GM18870 (cell line): ENCODE results near the gene PRCD.
"Not testable (repeated sequence)": the region's sequence is repeated elsewhere in the genome, so short reads cannot be mapped to it uniquely, and the experiment has no call there.

Experiments
- ATAC-seq: cut with Tn5 transposase; IDR thresholded peaks from one replicate; pipeline ENCODE4 v1.9.1; 2021; ENCODE audit warnings: moderate library complexity; ENCODE audit not compliant: unreplicated experiment

The PRCD gene

DNA sequence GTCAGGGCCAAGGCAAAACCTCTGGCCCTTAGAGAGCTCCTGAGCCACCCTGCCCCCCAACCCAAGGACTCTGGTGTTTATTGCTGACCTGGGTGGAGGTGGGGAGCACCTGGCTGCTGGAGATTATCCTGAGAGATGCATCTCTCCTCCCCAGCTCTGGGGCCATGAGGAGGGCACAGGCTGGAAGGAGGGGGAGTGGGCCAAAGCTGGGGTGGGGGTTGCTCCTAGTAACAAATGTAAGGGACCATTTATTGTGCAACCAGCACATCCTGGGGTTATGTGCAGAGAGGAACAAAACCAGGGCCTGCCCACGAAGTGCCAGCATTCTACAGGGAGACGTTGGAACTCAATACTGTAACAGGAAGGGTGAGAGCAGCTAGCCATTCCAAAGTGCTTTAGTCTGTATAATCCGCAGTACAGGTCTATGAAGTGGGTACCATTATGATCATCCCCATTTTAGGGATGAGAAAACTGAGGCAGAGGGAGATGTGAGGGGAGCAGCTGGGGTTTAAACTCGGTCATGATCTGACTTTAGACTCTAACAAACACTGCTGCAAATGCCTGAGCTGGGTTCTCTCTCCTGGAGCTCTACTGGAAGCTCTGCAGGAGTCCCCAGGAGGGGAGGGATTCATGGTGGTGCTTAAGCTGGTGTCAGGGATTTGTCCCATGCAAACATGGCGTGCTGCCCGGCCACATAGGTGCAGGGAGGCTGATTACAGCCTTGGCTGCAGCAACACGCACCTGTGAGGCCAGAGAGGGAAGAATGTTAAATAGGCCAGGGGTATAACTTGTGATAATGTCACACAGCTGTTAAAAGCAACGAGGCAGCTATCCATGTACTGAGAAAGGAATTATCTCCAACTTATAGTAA is 37.3 kb upstream of the PRCD start:
- ATAC-seq, result no peak

DNA sequence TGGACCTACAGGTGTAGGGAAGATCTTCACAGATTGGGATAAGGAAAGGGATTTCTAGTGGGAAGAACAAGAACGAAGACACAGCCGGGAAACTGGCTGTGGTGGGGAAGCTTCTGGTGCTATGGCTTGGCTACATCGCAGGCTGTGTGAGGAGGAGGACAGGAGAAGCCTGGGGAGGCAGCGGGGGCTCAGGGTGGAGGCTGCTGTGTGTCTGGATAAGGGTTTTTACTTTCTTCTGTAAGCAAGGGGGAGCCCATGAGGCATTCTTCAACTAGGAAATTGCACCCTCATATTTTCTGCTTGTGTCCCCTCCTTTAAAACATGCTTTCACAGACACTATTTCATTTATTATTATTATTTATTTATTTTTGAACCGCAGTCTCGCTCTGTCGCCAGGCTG is 35.7 kb upstream of the PRCD start:
- ATAC-seq, result no peak

DNA sequence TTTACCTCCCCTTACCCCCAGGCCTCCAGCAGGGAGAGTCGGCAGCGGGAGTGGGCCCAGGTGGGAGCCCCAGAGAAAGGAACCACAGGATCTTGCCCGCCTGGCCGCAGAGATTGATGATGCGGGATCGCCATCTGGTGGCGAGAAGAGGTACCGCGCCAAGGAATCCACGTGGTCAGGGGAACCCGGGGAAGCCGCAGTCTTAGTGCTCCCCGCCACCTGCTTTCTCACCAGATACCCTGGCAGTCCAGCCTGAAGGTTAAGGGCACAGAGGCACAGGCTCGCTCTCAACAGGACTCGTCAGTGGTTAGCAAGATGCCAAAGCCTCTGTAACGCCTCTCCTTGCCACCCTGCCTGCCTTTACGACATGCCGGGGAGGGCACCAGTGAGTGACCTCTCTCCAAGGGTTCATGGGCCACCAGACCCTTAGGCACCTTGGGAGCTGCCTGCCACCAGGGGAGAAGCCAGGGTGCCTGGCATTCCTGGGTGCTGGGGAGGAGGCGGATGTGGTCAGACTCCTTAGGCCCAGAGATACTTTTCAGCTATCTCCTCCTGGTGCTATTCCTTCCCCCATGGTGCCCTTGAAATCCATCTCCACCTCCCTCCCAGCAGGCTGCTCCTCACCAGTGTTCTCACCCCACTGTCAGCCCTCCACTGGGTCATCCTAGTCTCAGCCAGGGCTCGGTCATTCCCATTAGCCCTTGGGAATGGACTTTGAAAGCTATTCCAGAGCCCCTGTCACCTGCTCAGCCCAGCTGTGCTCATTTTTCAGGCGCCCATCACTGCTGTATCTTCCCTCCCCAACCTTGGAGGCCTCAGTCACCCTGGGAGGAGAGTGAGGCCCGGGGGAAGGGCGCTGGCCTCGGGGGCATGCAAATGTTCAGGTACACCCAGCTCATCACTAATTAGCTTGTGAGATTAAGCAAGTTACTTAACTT is 33.2 kb upstream of the PRCD start:
- no peak for ATAC-seq

DNA sequence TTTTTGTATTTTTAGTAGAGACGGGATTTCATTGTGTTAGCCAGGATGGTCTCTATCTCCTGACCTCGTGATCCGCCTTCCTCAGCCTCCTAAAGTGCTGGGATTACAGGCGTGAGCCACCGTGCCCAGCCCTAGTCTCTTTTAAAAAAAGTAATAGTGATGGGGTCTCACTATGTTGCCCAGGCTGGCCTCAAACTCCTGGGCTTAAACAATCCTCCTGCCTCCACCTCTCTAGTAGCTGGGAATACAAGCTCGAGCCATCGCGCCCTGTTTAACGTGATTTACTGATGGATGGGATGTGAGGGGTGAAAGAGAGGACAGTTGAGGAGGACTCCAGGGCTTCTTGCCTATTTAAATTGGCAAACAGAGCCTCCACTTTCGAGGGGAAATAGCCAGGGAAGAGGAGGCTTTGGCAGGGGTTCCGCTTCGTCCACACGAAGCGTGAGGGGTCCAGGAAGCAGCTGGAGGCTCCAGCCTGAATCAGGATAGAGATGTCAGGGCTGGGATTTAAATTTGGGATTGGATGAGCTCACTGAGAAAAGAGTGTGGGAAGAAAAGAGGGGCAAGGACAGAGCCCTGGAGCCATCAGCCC is 31.3 kb upstream of the PRCD start:
- ATAC-seq, result not testable (repeated sequence)

DNA sequence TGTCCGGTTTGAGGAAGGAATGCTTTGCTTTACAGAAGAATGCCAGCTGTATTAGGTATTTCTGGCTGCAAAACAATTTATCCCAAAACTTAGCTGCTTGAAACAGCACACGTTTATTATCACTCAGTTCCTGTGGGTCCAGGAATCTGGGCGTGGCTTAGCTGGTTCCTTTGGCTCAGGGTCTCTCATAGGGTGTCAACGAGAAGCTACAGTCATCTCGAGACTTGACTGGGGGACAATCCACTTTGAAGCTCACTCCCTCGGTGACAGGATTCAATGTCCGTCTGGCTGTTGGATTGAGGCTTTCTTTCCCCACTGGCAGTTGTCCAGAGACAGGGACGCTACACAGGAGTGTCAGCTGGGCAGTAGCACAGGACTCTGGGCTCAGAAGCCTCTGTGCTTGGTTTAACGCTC is 29.0 kb upstream of the PRCD start:
- ATAC-seq, result no peak

DNA sequence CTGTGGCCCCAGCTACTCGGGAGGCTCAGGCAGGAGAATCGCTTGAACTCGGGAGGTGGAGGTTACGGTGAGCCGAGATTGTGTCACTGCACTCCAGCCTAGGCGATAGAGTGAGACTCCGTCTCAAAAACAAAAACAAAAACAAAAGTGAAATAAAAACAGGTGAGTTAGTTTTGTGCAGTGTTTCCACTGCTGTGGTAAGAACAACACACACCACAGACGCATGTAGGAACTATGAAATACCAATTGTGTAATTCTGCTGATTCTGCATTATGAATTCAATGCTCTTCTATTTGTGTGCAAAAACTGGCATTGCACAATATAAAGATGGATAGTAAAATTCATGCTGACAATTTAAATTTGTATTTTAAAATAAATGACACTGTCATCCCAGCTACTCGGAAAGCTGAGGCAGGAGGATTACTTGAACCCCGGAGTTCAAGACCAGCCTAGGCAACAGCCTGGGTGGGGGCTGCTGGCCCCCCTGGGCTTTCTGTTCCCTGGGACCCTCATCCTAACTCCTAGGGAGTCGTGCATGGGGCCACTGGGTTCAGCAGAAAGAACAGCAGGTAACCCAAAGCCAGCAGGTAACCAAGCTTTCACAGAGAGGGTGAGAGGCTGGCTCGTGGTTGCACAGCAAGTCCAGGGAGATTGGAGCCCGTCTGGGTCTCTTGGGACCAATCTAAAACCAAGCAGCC is 28.0 kb upstream of the PRCD start:
- ATAC-seq, result no peak

DNA sequence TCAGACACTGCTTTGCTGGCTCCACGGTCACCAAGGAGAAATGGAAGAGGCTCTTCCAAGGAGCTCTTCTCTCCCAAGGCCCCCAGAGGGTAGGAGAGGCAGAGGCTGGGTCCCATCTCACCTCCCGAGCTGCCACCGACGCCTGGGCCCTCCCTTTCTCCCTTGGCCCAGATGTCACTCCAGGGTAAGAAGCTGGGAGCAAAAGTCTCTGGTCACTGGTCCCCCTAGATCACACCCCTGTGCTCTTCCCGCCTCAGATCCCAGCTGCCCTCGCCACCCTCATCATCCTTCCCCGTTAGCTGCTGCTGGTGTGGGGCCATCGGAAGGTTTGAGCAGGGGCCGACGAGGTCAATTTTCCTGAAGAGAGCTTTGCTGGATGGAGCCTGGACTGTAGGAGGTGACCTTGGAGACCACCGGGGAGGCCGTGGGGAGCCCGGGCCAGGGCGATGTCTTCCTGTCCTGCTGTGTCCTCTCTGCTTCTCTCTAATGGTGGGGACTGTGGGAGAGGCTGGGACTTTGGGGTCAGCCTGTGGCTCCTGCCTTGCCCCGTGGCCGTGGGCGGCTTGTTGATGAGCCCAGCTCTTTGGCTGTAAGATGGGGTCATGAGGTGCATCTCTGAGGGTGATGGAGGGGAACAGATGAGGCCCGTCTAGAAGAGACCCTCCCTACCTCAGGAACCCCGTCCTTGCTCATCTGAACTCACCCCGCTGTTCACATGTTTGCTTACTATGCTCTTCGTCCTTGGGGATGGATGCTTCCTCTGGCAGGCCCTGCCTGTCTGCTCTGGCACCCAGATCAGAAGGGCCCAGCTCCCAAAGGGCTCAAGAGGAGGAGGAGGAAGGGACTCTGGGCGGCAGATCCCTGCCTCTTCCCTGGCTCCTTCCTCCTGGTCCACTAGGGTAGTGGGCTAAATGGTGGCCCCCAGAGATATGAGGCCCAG is 27.2 kb upstream of the PRCD start:
- no peak for ATAC-seq

DNA sequence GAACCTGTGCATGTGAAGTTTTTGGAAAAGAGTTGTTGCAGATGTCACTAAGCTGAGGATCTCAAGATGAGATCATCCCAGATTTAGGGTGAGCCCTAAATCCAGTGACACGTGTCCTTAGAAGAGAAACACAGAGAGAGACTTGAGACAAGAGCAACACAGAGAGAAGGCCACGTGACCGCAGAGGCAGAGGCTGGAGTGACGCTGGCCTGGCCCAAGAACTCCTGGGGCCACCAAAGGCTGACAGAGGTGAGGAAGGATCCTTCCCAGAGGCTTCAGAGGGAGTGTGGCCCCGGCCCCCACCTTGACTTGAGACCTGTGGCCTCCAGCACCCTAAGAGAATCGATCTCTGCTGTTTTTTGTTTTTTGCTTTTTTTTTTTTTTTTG is 26.5 kb upstream of the PRCD start:
- no peak for ATAC-seq

DNA sequence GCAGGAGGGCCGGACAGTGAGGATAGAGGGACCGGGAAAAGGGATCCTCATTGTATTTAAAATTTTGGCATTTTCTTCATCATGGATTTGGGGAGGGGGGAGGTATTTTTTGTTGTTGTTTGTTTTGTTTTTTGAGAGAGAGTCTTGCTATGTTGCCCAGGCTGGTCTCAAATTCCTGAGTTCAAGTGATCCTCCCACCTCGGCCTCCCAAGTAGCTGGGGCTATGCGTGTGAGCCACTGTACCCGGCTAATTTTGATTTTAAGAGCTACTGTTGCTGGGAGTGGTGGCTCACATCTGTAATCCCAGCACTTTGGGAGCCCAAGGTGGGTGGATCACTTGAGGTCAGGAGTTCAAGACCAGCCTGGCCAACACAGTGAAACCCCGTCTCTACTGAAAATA is 25.5 kb upstream of the PRCD start:
- ATAC-seq, result not testable (repeated sequence)

DNA sequence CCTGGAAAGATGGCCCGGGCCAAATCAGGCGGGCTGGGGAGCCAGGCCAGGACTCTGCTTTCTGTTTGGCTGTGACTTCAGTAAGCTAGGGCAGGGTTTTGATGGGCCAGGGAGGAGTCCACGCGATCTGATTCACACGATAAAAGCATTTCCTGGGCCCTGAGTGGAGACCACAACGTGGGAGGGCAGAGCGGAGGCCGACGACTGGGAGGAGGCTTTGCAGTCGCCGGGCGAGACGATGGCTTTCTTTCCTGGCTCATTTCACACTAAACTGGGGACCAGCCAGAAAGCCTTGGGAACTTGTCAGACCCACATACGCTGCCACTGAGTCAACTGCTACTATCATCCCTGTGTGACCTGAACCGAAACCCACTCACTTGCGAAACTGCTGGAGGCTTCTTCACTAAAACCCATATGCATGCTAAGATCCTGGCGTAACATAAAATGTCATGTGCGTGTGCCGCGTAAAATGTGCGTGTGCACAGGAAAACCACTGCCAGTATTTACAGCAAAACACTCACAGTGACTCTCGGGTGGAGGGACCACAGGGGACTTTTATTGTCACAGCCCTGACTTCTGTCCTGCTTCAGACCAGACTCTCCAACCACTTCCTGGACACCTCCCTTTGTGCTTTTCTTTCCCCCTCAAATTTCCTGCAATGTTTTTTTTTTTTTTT is 24.4 kb upstream of the PRCD start:
- ATAC-seq, result no peak

DNA sequence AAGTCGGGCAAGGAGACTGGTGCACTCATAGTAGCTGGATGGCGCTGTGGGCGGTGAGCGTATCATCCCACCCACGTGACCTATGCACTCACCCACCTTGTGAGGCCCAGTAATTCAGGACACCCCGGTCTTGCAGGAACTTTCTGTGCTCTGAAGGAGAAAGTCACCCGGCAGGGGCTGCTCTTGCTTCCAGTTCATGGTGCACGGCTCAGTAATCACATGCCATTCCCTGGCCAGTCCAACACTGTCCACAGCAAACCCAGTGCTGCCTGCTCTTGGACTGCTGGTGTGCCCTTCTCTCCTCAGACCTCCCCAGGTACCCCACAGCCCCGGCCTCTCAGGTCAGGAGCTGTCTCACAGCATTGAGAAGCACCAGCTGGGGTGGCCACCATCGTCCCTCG is 22.2 kb upstream of the PRCD start:
- ATAC-seq, result no peak

DNA sequence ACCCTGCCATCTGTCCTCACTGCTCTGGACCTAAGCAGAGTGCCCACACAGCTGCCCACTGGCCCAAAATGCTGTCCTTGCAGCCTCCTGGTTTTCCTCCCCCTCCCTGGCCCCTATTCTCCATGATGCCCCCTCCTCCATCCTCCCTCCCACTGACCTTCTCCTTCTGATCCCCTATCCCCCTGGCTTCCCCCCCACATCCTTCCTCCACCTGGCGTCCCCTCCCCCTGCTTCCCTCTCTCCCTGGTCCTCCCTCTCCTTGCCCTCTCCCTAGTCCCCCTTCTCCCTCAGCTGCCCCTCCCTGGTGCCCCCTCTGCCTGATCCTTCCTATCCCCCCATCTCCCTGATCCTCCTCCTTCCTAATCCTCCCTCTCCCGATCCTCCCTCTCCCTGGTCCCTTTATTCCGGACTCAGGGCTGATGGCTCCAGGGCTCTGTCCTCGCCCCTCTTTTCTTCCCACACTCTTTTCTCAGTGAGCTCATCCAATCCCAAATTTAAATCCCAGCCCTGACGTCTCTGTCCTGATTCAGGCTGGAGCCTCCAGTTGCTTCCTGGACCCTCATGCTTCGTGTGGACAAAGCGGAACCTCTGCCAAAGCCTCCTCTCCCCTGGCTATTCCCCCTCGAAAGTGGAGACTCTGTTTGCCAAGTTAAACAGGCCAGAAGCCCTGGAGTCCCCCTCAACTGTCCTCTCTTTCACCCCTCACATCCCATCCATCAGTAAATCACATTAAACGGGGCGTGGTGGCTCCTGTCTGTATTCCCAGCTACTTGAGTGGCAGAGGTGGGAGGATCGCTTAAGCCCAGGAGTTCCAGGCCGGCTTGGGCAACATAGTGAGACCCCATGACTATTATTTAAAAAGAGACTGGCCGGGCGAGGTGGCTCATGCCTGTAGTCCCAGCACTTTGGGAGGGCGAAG is 20.5 kb upstream of the PRCD start:
- ATAC-seq, result no peak

DNA sequence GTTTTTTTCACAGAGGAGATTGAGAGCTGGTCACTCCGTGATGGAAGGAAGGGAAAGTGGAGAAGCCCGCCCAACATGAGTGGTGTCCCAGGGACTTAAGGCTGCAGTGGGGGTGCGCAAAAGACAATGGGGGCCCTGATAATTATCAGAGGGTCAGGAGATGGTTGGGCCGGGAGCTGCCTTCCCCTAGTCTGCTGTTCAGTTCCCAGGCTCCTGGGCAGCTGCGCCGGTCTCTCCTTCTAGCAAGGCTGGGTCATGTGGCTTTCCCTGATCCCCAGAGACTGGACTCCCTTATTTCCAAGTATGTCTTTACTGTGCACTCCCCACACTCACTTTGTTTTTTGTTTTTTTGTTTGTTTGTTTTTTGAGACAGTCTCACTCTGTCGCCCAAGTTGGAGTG is 18.6 kb upstream of the PRCD start:
- no peak for ATAC-seq

DNA sequence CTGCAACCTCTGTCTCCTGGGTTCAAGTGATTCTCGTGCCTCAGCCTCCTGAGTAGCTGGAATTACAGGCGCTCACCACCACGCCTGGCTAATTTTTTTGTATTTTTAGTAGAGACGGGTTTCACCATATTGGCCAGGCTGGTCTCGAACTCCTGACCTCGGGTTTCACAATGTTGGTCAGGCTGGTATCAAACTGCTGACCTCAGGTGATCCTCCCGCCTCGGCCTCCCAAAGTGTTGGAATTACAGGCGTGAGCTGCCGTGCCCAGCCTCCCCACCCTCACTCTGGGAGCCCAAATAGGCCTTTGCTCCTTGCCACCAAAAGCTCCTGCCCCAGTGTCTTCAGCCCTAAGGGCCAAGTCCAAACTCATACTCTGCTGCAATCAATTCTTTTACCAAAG is 18.2 kb upstream of the PRCD start:
- not testable (repeated sequence) for ATAC-seq

DNA sequence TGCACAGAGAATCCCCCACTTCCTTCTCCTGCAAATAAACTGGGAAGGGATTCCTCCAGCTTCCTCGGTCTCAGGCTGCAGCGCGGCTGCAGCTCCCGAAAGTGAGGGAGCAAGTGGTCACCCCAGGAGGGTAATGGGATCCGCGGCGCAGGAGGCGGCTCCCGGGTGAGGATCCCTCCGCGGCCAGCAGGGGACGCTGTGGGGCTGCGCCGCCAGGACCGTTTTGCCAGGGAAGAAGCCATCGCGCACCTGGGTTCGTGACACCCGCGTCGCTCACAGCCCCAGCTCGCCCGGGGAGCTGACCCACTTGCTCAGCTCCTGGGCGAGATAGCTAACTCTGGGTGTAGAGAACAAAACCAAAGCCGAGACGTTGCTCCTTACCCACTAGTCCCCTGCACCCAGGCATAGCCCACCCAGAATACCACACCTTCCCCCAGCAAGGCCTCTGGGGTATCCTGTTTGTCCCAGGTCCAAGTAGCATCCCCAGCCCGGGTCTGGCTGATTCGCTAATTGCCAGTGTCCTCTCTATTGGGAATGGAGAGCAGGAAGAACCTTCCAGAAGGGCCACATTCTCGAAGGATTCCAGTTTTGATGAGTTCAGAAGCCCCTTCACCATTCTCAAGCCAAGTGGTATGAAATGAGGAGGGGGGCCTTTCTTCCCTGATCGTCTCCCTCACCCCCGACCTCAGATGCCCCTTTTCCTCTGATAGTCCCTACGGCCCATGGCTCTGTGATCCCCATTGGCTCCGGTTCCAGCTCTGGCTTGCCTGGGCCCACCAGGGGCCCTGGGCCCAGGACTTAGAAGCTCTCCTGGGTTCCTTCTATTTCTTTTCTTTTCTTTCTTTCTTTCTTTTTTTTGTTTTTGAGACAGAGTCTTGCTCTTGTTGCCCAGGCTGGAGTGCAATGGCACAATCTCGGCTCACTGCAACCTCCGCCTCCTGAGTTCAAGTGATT is 16.5 kb upstream of the PRCD start:
- ATAC-seq, result no peak

DNA sequence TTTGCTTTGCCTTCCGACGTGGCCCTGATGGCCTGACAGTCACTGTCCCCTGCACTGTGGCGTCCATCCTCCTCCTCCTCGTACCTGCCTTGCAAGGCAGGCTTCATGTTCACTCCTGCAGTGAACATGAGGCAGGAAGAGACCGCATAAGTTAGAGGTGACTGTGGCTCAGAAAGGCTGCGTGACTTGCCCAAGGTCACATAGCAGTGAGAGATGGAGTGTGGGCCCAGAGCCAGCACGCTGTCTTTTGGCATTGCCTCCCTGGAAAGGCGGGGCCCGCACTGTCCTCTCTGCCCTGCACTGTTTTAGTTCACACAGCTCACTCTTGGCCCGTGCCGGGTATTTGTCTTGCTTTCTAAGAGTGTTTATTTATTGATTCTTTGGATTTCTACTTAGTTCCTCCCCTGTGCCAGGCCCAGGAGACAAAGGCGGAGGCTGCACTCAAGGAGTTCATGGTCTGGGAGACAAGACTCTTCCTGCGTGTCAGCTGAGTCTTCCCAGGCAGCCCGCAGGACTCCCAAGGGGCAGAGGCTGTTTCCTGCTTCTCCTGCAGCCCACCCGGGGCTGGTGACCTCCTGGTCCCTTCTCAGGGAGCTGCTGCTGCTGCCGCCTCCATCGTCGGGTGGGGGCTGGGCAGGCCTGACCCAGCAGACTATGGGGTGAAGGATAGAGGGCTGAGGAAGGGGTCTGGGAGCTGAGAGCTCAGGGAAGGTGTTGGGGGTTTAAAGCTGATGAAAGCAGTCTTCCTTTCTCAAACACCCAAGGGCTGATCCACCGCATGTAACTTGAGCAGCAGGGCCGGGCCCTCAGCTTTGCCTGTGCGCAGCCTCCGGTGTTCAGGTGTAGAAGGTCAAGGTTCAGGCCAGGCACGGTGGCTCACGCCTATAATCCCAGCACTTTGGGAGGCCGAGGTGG is 15.0 kb upstream of the PRCD start:
- no peak for ATAC-seq
